ENCODE measurements around the gene CHST10.
A peak's percentile ranks its signal among the peaks of the same experiment; 100 is the strongest.
"Not testable (repeated sequence)": the region's sequence is repeated elsewhere in the genome, so short reads cannot be mapped to it uniquely, and the experiment has no call there.

Gene CHST10

GRCh38 chr2:100391735-100392515, 25.5 kb downstream of the CHST10 start:
- no peak for DNase-seq

- DNase-seq = no peak
Observed at GRCh38 chr2:100390001-100390940, 27.2 kb downstream of the CHST10 start.

- DNase-seq = no peak
Observed at GRCh38 chr2:100388703-100389102, 28.8 kb downstream of the CHST10 start.

- no peak for DNase-seq
Observed at GRCh38 chr2:100383954-100384353, 33.5 kb downstream of the CHST10 start.

GRCh38 chr2:100383306-100383705, 34.2 kb downstream of the CHST10 start:
- DNase-seq = no peak

- peak; percentile 58 for DNase-seq
Observed at GRCh38 chr2:100381240-100381639, 36.2 kb downstream of the CHST10 start.

GRCh38 chr2:100380681-100381080, 36.8 kb downstream of the CHST10 start:
- DNase-seq = no peak

GRCh38 chr2:100376836-100377235, 40.6 kb downstream of the CHST10 start:
- no peak for DNase-seq

GRCh38 chr2:100367163-100367562, 50.3 kb downstream of the CHST10 start:
- DNase-seq = no peak

GRCh38 chr2:100365434-100365833, 52.0 kb downstream of the CHST10 start:
- DNase-seq = no peak

GRCh38 chr2:100362269-100362668, 55.2 kb downstream of the CHST10 start:
- DNase-seq = not testable (repeated sequence)

GRCh38 chr2:100359576-100359975, 57.9 kb downstream of the CHST10 start:
- DNase-seq = no peak

- no peak for DNase-seq
Observed at GRCh38 chr2:100358554-100358953, 58.9 kb downstream of the CHST10 start.

- DNase-seq = no peak
Observed at GRCh38 chr2:100352521-100352920, 64.9 kb downstream of the CHST10 start.

- no peak for DNase-seq
Observed at GRCh38 chr2:100350661-100351185, 66.7 kb downstream of the CHST10 start.

GRCh38 chr2:100345144-100345543, 72.3 kb downstream of the CHST10 start:
- DNase-seq = not testable (repeated sequence)

- DNase-seq = no peak
Observed at GRCh38 chr2:100344433-100344832, 73.0 kb downstream of the CHST10 start.

GRCh38 chr2:100342466-100342865, 75.0 kb downstream of the CHST10 start:
- DNase-seq = not testable (repeated sequence)

Measured in stimulated activated naive CD4-positive, alpha-beta T cell treated with Interleukin-2 at 50 U/mL for 16 hours (primary cell).